HUES48 (cell line): ENCODE measurements around the gene STYX.

ENCODE experiments used
- H3K27ac ChIP-seq: one replicate; pipeline ENCODE4 v1.7.0; 2013; ENCODE audit warnings: low read depth, low read length, inconsistent platforms
- H3K27me3 ChIP-seq: 2 replicates; pipeline ENCODE4 v1.6.1; 2013; ENCODE audit warnings: mild to moderate bottlenecking, low read length; ENCODE audit not compliant: control insufficient read depth, insufficient read depth
- H3K36me3 ChIP-seq: 2 replicates; pipeline ENCODE4 v1.6.1; 2013; ENCODE audit warnings: low read length; ENCODE audit not compliant: control insufficient read depth, insufficient read depth
- H3K4me1 ChIP-seq: 2 replicates; pipeline ENCODE4 v1.6.1; 2013; ENCODE audit warnings: mild to moderate bottlenecking, low read length; ENCODE audit not compliant: control insufficient read depth, insufficient read depth
- H3K4me3 ChIP-seq: 2 replicates; pipeline ENCODE4 v1.5.1; 2013; ENCODE audit warnings: mild to moderate bottlenecking, low read depth, low read length
- H3K9ac ChIP-seq: 2 replicates; pipeline ENCODE4 v1.6.1; 2013; ENCODE audit warnings: mild to moderate bottlenecking, low read depth, low read length, moderate library complexity
- H3K9me3 ChIP-seq: 2 replicates; pipeline ENCODE4 v1.6.1; 2013; ENCODE audit warnings: low read length; ENCODE audit not compliant: control insufficient read depth, insufficient read depth

The STYX gene

GRCh38 chr14:52700701-52701172 is 29.2 kb upstream of the STYX start:
- Histone ChIP-seq H3K4me3 (no peak overlapping the region), H3K9ac (no peak overlapping the region), H3K36me3 (no peaks in the 10 kb centered on the region), H3K27me3 (no peaks in the 10 kb centered on the region), H3K27ac (no peak overlapping the region), H3K4me1 (no peaks in the 10 kb centered on the region), H3K9me3 (no peaks in the 10 kb centered on the region)

GRCh38 chr14:52701223-52701622 is 28.7 kb upstream of the STYX start:
- Histone ChIP-seq H3K27ac (no peak overlapping the region), H3K4me3 (no peak overlapping the region), H3K9ac (no peak overlapping the region), H3K36me3 (no peaks in the 10 kb centered on the region), H3K9me3 (no peaks in the 10 kb centered on the region), H3K4me1 (no peaks in the 10 kb centered on the region), H3K27me3 (no peaks in the 10 kb centered on the region)

- H3K4me3 ChIP-seq = no peak overlapping the region
- no peaks in the 10 kb centered on the region for H3K9me3 ChIP-seq
- H3K27ac ChIP-seq = no peak overlapping the region
- H3K36me3 ChIP-seq = peaks cover 1% of the 10 kb centered on the region; the same call in 1 of the 2 replicates
- H3K27me3 ChIP-seq = no peaks in the 10 kb centered on the region
- 0 out of 2 replicates have a peak, but pooled peaks cover 4% of the 10 kb centered on the region for H3K4me1 ChIP-seq
- H3K9ac ChIP-seq = no peak overlapping the region
Measured at GRCh38 chr14:52703225-52703624, 26.7 kb upstream of the STYX start.

DNA sequence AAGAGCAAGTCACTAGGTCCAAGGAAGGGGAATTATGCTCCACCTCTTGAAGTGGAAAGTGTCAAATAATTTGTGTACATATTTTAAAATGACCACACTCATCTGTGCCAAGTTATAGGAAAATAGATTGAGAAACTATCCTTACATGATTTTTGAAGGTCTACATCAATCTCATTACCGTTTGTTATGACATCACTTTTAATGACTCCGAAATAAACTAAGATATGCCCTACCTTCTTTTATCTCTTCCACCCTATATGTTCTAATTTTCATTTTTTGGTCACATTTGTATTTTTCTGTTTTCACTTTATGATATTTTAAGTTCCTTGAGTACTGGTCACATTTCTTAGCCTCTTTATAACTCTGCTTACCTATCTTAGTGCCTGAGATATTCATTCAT is 26.3 kb upstream of the STYX start:
- no peaks in the 10 kb centered on the region for H3K27me3 ChIP-seq
- no peak overlapping the region for H3K4me3 ChIP-seq
- H3K9me3 ChIP-seq = no peaks in the 10 kb centered on the region
- no peak overlapping the region for H3K9ac ChIP-seq
- 0 out of 2 replicates have a peak, but pooled peaks cover 8% of the 10 kb centered on the region for H3K4me1 ChIP-seq
- no peak overlapping the region for H3K27ac ChIP-seq
- H3K36me3 ChIP-seq = peaks cover 6% of the 10 kb centered on the region

DNA sequence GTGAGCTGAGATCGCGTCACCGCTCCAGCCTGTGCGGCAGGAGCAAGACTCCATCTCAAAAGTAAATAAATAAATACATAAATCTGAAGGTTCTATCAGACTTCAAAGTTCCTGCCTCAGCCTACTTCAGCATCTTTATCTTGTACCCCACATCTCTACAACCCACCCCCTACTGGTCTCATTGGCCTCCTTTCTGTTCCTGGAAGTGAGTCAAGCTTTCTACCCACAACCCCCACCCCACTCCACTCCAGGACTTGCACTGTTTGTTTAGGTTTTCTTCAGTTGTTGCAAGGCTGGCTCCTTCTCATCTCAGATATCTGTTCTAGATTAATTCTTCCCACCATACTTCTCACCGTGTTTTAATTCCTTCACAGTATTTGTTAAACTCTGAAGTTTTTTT is 23.7 kb upstream of the STYX start:
- H3K27ac ChIP-seq = peak overlapping the region; percentile 81

DNA sequence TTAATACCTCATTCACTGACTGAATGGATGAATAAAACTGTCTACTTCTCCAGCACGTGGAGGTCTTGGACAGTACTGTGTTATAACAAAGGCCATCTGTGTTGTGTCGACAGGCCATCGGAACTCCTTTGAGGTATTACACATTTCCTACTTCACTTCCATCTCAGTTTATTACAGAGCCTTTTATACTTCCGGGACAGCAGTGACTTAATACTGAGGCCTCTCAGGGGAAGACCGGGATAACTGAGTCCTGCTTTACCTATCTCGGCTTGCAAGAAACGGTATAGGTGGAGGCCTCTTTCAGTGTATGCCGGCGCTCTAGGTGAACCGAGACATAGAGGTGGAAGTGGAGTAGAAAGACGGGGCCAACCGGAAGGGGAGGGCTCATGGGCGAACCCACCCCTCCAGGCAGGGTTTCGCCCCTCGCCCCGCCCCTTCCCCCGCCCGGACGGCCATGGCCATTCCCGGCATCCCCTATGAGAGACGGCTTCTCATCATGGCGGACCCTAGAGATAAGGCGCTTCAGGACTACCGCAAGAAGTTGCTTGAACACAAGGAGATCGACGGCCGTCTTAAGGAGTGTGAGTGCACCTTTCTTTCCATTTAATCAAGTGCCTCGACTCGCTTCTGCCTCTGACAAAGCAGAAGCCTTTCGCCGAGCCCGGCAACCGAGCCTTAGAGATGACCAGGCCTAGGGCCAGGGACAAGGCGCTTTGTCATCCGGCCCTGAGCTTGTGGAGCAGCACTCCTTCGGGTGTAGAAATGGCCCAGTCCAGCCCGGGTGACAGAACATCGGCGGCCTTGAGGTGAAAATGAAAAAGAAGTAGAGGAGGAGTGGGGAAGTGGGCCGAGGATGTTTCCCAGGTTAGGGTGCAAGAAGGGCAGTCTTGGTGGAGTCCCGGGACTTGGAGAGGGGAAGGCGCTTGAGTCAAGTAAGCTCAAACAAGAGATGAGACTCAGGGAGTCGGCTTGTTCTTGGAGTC is 23.0 kb upstream of the STYX start, which contains the start of gene PSMC6:
Gene PSMC6 (plus strand): TSS at position 477 of the 983 bp plus-strand sequence. CDS start 20 bp downstream, at position 497.
- Histone ChIP-seq H3K4me1 (0 out of 2 replicates have a peak, but pooled peaks cover 9% of the 10 kb centered on the region), H3K27ac (peak within 1 kb of the TSS; percentile 86), H3K4me3 (peak within 1 kb of the TSS; percentile 95)

More for the DNA sequence above, 23.7 kb upstream of the STYX start:
- Histone ChIP-seq H3K4me1 (0 out of 2 replicates have a peak, but pooled peaks cover 9% of the 10 kb centered on the region), H3K9me3 (no peaks in the 10 kb centered on the region), H3K36me3 (peaks cover 32% of the 10 kb centered on the region), H3K4me3 (peak overlapping the region; percentile 95), H3K27me3 (no peaks in the 10 kb centered on the region), H3K9ac (peak overlapping the region; percentile 10; the same call in 1 of the 2 replicates)

GRCh38 chr14:52711666-52712065 is 18.3 kb upstream of the STYX start:
- no peak overlapping the region for H3K27ac ChIP-seq
- H3K9ac ChIP-seq = no peak overlapping the region
- peaks cover 84% of the 10 kb centered on the region for H3K36me3 ChIP-seq
- H3K4me3 ChIP-seq = no peak overlapping the region
- H3K9me3 ChIP-seq = no peaks in the 10 kb centered on the region
- H3K4me1 ChIP-seq = 0 out of 2 replicates have a peak, but pooled peaks cover 9% of the 10 kb centered on the region
- no peaks in the 10 kb centered on the region for H3K27me3 ChIP-seq

More for the DNA sequence above, 23.0 kb upstream of the STYX start, which contains the start of gene PSMC6:
- Histone ChIP-seq H3K27me3 (no peaks in the 10 kb centered on the region), H3K9ac (peak within 1 kb of the TSS; percentile 94), H3K36me3 (peaks cover 39% of the 10 kb centered on the region), H3K9me3 (no peaks in the 10 kb centered on the region)

GRCh38 chr14:52716155-52716554 is 13.8 kb upstream of the STYX start:
- Histone ChIP-seq H3K9ac (no peak overlapping the region), H3K27ac (no peak overlapping the region), H3K4me3 (no peak overlapping the region), H3K9me3 (no peaks in the 10 kb centered on the region), H3K36me3 (peaks cover 98% of the 10 kb centered on the region), H3K4me1 (no peaks in the 10 kb centered on the region), H3K27me3 (no peaks in the 10 kb centered on the region)

DNA sequence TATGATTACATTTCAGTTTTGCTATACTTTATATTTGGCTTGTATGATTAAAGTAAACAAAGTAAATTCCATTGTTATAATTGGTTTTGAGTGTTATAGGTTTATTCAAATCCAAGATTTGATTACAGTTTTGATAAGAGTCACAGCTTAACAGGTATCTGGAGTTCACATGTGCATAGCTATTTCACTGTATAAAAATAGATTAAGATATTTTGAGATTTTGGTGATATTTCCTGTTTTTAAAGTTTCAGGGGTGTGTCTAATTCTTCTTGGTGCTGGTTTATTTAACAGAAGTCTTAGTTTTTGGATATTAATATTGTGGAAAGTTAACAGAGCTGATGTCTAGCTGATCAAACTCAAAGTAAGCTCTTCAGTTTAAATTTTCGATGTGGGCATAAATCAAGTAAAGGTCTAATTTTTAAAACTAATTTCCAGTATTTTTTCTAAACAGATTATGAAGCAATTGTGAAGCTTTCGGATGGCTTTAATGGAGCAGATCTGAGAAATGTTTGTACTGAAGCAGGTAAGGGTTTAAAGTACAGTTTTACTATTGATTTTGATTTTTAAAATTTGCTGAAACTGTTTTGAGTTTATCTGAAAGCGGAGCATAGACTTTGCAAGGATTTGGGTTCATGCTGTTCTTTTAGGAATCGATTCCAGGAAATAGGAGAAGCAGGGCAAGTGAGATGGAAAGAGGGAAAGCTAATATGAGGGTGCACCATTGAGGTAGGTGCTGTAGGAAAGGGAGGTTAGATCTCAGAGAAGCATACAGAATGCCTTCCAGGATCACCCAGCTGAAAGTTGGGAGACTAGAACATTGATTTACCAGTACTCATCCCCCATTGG is 6.2 kb upstream of the STYX start:
- Histone ChIP-seq H3K27me3 (no peaks in the 10 kb centered on the region), H3K27ac (no peak overlapping the region), H3K36me3 (peaks cover 98% of the 10 kb centered on the region), H3K9ac (no peak overlapping the region), H3K4me1 (no peaks in the 10 kb centered on the region), H3K4me3 (no peak overlapping the region), H3K9me3 (no peaks in the 10 kb centered on the region)

DNA sequence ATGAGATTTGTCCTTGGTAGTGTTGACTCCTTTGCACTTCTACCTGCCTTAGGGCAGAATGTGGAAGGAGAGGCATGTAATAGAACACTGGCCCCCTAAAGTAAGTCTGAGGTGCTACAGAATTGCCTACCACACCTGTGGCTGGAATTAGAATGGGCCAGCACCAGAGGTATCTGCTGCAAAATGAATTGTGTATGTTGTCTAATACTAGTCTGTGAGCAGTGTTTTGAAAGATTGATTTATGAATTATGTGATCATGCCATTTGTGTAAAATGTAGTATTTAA is 5.7 kb upstream of the STYX start:
- H3K4me1 ChIP-seq = no peaks in the 10 kb centered on the region
- H3K36me3 ChIP-seq = peaks cover 93% of the 10 kb centered on the region

More for the DNA sequence above, 5.7 kb upstream of the STYX start:
- Histone ChIP-seq H3K9ac (no peak overlapping the region), H3K9me3 (no peaks in the 10 kb centered on the region), H3K27ac (no peak overlapping the region), H3K4me3 (no peak overlapping the region), H3K27me3 (no peaks in the 10 kb centered on the region)
